Thymus (tissue), 11 donors: ENCODE data around the gene DHRSX. TPM values are rescaled to one million over a fixed set of nuclear protein-coding genes. Genes with fewer than 3 reads are reported as not detected.
"Not testable (repeated sequence)": the region's sequence is repeated elsewhere in the genome, so short reads cannot be mapped to it uniquely, and the experiment has no call there.

Experiments
- DNase-seq, 9 donors: peaks; one replicate each; pipeline ENCODE4 v3.0.0-alpha.2; 2013; ENCODE audit warnings: low spot score in 9 of 9, low read depth in 6 of 9, missing footprints in 1 of 9
- H3K27ac ChIP-seq, 2 donors: one replicate each; pipeline ENCODE4 v1.5.1; 2013; ENCODE audit warnings: control low read depth in 1 of 2, low read depth in 1 of 2, low read length in 1 of 2, mild to moderate bottlenecking in 1 of 2, moderate library complexity in 1 of 2
- H3K27me3 ChIP-seq, 2 donors: one replicate each; pipeline ENCODE4 v1.5.1; 2013; ENCODE audit warnings: low read length in 1 of 2; ENCODE audit not compliant: control insufficient read depth in 2 of 2, insufficient read depth in 1 of 2
- H3K36me3 ChIP-seq, 2 donors: one replicate each; pipeline ENCODE4 v1.5.1; 2013; ENCODE audit warnings: low read length in 1 of 2, mild to moderate bottlenecking in 1 of 2, moderate library complexity in 1 of 2; ENCODE audit not compliant: control insufficient read depth in 2 of 2, insufficient read depth in 2 of 2
- H3K4me1 ChIP-seq, 2 donors: one replicate each; pipeline ENCODE4 v1.5.1; 2013; ENCODE audit warnings: low read length in 2 of 2; ENCODE audit not compliant: control insufficient read depth in 2 of 2, insufficient read depth in 2 of 2
- H3K4me3 ChIP-seq, 2 donors: one replicate each; pipeline ENCODE4 v1.5.1; 2013; ENCODE audit warnings: low read length in 2 of 2, control low read depth in 1 of 2, mild to moderate bottlenecking in 1 of 2
- H3K9me3 ChIP-seq, 2 donors: one replicate each; pipeline ENCODE4 v1.5.1; 2013; ENCODE audit warnings: low read length in 1 of 2, mild to moderate bottlenecking in 1 of 2; ENCODE audit not compliant: control insufficient read depth in 2 of 2, insufficient read depth in 1 of 2
- WGBS: extraction: QIAGEN DNeasy Blood & Tissue Kit; methylation state at CpG from one replicate; pipeline ENCODE4 v1.1.7; 2013; 5-methylcytosine and 5-hydroxymethylcytosine counted together
- polyA plus RNA-seq: library from polyadenylated mRNA; stranded (reverse); fragments of 200-250 nt; gene quantifications from one replicate; pipeline ENCODE4 v1.2.3, GENCODE V29; 2013
- total RNA-seq: library from RNA; stranded (reverse); fragments of 120-200 nt; gene quantifications from one replicate; pipeline ENCODE4 v1.2.4, GENCODE V29; 2013
- donor health status: healthy.

DHRSX gene
- total and polyA plus RNA-seq, 2 donors, result 11.2 to 12.2 TPM

DNA sequence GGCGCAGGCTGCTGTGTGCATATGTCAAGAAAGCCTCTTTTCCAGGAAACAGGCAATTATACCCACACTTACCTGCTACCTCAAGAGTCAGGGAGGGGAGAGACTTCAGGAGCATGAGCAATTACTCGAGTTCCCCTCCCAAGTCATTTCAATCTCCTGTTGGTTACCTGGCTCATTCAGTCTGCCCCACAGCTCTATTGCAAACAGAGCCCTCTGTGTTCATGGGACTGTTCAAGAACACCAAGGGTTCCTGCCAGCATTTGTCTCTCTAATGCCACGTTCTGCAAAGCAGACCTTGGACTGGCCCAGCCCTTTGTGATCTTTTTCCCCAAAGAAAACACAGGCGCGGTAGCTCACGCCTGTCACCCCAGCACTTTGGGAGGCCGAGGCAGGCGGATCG, 274.6 kb downstream of the DHRSX start:
- Histone ChIP-seq H3K27ac (no peak overlapping the region), H3K4me1 (no peaks in the 10 kb centered on the region), H3K36me3 (peaks cover 0 to 4% of the 10 kb centered on the region in 2 donors), H3K9me3 (peaks cover 0 to 17% of the 10 kb centered on the region in 2 donors), H3K4me3 (no peak overlapping the region), H3K27me3 (no peaks in the 10 kb centered on the region)
- 85% methylated on average over 9 of the region's 9 CpGs for WGBS
- no peak for DNase-seq

DNA sequence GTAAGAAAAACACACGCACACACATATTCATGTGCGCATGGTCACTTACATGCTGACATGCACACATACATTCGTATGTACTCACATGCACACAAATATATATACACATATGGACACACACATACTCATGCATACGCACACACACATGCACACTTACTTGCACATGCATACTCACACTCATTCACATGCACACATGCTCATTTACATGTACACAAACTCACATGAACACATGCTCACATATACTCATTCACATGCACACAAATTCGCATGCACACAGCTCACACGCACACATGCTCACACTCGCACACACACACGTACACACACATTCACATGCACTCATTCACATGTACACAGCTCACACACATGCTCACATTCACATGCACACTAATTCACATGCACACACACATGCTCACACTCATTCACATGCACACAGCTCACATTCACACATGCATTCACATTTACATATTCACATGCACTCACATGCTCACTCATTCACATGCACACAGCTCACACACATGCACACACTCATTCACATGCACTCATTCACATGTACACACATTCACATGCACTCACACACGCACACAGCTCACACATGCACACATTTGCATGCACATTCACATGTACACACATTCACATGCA, 276.1 kb downstream of the DHRSX start:
- no peak overlapping the region for H3K4me3 ChIP-seq
- WGBS, result 92% methylated on average over 9 of the region's 9 CpGs
- no peak for DNase-seq
- no peak overlapping the region for H3K27ac ChIP-seq
- no peaks in the 10 kb centered on the region for H3K4me1 ChIP-seq
- no peaks in the 10 kb centered on the region for H3K27me3 ChIP-seq
- peaks cover 5 to 23% of the 10 kb centered on the region in 2 donors for H3K9me3 ChIP-seq
- H3K36me3 ChIP-seq, result peaks cover 0 to 1% of the 10 kb centered on the region in 2 donors

DNA sequence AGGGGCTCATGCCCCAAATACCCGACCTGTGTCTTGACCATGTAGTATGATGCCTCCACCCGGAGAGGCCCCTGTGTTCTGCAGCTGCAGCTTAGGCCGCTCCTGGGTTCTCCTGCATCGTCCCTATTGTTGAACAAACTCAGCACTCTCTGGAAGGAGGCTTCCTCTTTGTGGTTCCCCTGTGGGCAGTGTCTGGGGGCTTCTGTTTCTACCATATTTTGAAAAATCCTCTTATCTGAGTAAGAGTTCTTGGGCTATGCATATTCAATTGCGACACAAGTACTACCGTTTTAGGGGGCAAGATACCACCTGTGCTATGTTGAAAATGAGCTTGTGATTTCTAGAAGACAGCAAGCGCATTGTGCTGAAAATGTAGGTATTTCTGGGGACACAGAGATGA, 276.6 kb downstream of the DHRSX start:
- no peak for DNase-seq
- Histone ChIP-seq H3K27me3 (no peaks in the 10 kb centered on the region), H3K4me3 (no peak overlapping the region), H3K9me3 (peaks cover 5 to 23% of the 10 kb centered on the region in 2 donors), H3K27ac (no peak overlapping the region), H3K36me3 (no peaks in the 10 kb centered on the region), H3K4me1 (no peaks in the 10 kb centered on the region)
- 24% methylated on average over 7 of the region's 7 CpGs for WGBS

DNA sequence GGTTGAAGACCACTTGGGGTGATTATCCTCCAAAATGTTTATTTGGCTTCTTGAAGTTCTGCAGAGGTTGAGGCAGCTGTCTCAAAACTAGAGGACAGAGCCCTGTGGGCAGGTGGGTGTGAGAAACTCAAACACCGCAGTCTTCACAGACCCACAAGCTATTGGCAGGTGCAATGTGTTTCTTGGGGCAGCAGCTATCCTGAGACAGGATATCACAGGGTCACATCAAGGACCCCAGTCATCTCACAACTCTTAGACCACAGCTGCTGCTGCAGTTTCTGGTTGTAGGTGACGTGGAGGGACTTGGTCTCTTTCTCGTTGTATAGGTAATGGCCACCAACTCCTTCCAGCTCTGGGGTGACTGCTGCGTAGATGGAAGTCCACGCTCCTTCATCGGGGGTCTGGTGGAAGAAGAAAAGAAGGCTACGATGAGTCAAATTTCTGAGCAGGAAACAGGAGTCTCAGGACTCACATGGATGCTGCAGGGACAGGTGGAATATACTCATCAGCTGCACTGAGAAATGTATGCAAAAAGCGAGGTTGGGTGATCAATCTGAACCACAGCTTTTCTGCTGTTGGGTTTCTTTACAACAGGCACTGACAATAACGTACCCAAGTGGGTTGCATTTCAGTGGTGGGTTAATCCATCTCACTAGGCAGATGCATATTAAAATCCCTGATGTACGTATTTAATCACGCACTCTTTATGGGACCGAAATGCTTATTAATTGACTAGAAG, 279.8 kb downstream of the DHRSX start:
- 94% methylated on average over 12 of the region's 12 CpGs for WGBS
- no peaks in the 10 kb centered on the region for H3K36me3 ChIP-seq
- peaks cover 6 to 38% of the 10 kb centered on the region in 2 donors for H3K9me3 ChIP-seq
- no peak for DNase-seq
- H3K4me3 ChIP-seq, result no peak overlapping the region
- H3K27me3 ChIP-seq, result no peaks in the 10 kb centered on the region
- H3K4me1 ChIP-seq, result no peaks in the 10 kb centered on the region
- no peak overlapping the region for H3K27ac ChIP-seq

DNA sequence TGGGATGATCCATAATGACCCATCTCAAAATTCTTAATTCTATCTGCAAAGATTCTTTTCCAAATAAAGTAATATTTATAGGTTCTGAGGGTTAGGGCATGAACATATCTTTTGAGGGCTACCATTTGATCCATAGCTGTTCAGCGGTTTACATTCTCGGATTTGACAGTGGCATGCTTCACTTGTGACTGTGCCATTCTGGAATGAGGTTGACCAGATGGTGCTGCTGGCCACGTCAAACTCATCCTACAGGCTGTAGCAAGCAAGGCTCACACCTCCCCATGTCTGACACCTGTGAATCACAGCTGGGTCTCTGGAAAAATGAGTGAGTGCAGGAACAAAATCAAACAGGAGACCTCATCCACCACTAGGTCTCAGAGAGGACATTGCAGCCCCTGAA, 280.5 kb downstream of the DHRSX start:
- Histone ChIP-seq H3K4me3 (no peak overlapping the region), H3K36me3 (no peaks in the 10 kb centered on the region), H3K4me1 (no peaks in the 10 kb centered on the region), H3K27me3 (no peaks in the 10 kb centered on the region), H3K9me3 (peaks cover 6 to 38% of the 10 kb centered on the region in 2 donors), H3K27ac (no peak overlapping the region)
- 97% methylated on average over 3 of the region's 3 CpGs for WGBS
- no peak for DNase-seq

DNA sequence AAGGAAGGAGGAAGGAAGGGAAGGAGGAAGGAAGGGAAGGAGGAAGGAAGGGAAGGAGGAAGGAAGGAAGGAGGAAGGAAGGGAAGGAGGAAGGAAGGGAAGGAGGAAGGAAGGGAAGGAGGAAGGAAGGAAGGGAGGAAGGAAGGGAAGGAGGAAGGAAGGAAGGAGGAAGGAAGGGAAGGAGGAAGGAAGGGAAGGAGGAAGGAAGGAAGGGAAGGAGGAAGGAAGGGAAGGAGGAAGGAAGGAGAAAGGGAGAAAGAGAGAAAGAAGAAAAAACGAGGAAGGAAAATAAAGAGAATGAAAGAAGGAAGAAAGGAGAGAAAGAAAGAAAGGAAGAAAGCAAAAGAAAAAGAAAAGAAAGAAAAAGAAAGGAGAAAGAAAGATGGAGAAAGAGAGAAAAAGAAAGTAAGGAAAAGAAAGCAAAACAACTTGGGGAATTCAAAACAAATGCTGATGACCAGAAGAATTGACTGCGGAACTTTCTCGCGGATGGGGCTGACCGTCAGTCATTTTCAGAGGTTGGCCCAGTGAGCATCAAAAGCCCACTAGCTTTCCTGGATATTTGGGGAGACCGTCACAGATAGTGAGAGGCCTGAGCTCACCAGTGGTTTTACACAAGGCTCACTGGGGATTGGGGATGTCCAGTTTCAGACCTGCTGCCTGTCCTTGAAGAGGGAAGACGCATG, 286.5 kb downstream of the DHRSX start:
- H3K4me3 ChIP-seq, DNase-seq, H3K27ac ChIP-seq, H3K4me1 ChIP-seq, H3K27me3 ChIP-seq, H3K36me3 ChIP-seq: not testable (repeated sequence)
- peaks cover 3 to 49% of the 10 kb centered on the region in 2 donors for H3K9me3 ChIP-seq
- 96% methylated on average over 7 of the region's 7 CpGs for WGBS

DNA sequence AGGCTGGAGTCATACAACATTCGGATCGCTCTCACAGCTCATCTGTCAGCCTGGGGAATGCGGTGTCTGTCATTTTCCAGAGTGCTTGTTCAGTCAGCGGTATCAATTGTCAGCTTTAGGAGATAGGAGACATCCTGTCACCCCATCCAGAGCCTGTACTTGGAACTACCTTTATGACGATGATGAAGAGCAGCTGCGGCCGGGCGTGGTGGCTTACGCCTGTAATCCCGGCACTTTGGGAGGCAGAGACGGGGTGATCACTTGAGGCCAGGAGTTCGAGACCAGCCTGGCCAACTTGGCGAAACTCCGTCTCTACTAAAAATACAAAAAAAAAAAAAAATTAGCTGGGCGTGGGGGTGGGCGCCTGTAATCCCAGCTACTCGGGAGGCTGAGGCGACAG, 289.1 kb downstream of the DHRSX start:
- not testable (repeated sequence) for H3K27me3 ChIP-seq, H3K4me1 ChIP-seq, H3K27ac ChIP-seq, H3K36me3 ChIP-seq, DNase-seq, H3K4me3 ChIP-seq
- 98% methylated on average over 18 of the region's 18 CpGs for WGBS
- peaks cover 1 to 29% of the 10 kb centered on the region in 2 donors for H3K9me3 ChIP-seq

DNA sequence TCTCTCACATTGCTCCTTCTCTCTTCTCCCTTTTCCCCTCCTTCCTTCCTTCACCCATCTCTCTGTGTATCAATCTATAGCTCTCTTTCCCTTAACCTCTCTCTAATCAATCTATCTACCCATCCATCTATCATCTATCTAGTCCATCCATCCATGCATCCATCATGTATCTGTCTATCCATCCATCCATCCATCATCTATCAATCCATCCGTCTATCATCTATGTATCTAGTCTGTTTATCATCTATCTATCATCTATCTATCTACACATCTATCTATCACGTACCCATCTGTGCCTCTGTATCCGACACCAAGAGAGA, 307.5 kb downstream of the DHRSX start:
- H3K27ac ChIP-seq, result no peak overlapping the region
- no peaks in the 10 kb centered on the region for H3K27me3 ChIP-seq
- H3K4me1 ChIP-seq, result no peaks in the 10 kb centered on the region
- 97% methylated on average over 3 of the region's 3 CpGs for WGBS
- no peak for DNase-seq
- H3K9me3 ChIP-seq, result peaks cover 0 to 8% of the 10 kb centered on the region in 2 donors
- no peaks in the 10 kb centered on the region for H3K36me3 ChIP-seq
- H3K4me3 ChIP-seq, result no peak overlapping the region

DNA sequence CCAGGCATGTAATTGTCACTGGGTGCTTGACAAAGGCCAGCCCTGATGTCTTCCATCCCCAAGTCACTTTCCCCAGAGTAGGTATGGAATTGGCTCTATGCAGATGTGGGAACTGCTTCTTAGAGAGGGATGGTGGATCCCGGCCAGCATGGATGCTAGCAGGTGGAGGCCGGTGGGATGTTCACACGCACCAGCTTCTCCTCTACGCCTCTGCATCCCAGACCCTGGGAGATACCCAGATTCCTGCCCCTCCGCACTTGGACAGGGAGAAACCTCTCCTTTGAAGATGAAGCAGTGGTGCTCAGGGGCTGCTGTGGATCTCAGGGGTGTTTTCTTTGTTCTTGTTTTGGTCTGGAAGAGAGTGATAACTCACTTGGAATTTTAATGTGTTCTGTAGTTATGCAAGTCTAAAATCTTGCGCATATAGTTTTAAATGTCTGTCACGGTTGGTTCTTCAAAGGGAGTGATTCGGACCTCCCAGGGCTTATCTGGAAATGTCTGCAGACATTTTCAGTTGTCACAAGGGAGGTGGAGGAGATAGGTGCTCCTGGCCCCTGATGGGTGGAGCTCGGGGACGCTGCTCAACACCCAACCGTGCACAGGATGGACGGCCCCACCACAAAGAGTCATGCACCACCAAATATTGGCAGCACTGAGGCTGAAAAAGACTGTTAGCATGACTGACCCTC, 308.0 kb downstream of the DHRSX start:
- no peak for DNase-seq
- no peak overlapping the region for H3K4me3 ChIP-seq
- no peaks in the 10 kb centered on the region for H3K4me1 ChIP-seq
- H3K36me3 ChIP-seq, result no peaks in the 10 kb centered on the region
- H3K27ac ChIP-seq, result no peak overlapping the region
- peaks cover 0 to 8% of the 10 kb centered on the region in 2 donors for H3K9me3 ChIP-seq
- WGBS, result 78% methylated on average over 12 of the region's 12 CpGs
- no peaks in the 10 kb centered on the region for H3K27me3 ChIP-seq
